GM10847 (cell line): ENCODE measurements around the gene TFEC.

ENCODE experiments used
- POLR2A ChIP-seq: IDR thresholded peaks from 2 replicates; pipeline ENCODE4 v1.6.1; 2011; ENCODE audit not compliant: insufficient read length; ENCODE audit errors: extremely low read depth

TFEC gene

GRCh38 chr7:115953592-115954255 is 76.8 kb downstream of the TFEC start:
- TF ChIP-seq POLR2A: no peak

GRCh38 chr7:115952832-115953231 is 77.7 kb downstream of the TFEC start:
- TF ChIP-seq POLR2A: no peak

GRCh38 chr7:115951547-115951946 is 79.0 kb downstream of the TFEC start:
- TF ChIP-seq POLR2A: no peak

- TF ChIP-seq POLR2A: no peak
These were observed 88.8 kb downstream of the TFEC start for GRCh38 chr7:115941703-115942268.

- no peak for TF ChIP-seq POLR2A
These were observed 90.0 kb downstream of the TFEC start for GRCh38 chr7:115940460-115941060.

GRCh38 chr7:115937960-115938359 is 92.6 kb downstream of the TFEC start:
- TF ChIP-seq POLR2A: no peak

GRCh38 chr7:115933471-115933870 is 97.1 kb downstream of the TFEC start:
- TF ChIP-seq POLR2A: no peak

- no peak for TF ChIP-seq POLR2A
These were observed 97.7 kb downstream of the TFEC start for GRCh38 chr7:115932880-115933279.

- no peak for TF ChIP-seq POLR2A
These were observed 106.2 kb downstream of the TFEC start for GRCh38 chr7:115924411-115924810.

GRCh38 chr7:115920367-115920766 is 110.2 kb downstream of the TFEC start:
- no peak for TF ChIP-seq POLR2A

- TF ChIP-seq POLR2A: no peak
These were observed 115.6 kb downstream of the TFEC start for GRCh38 chr7:115914951-115915350.

- no peak for TF ChIP-seq POLR2A
These were observed 119.1 kb downstream of the TFEC start for GRCh38 chr7:115911465-115911864.

- no peak for TF ChIP-seq POLR2A
These were observed 119.9 kb downstream of the TFEC start for GRCh38 chr7:115910541-115911164.

- TF ChIP-seq POLR2A: no peak
These were observed 123.8 kb downstream of the TFEC start for GRCh38 chr7:115906731-115907130.

- no peak for TF ChIP-seq POLR2A
These were observed 140.9 kb downstream of the TFEC start for GRCh38 chr7:115889669-115889984.

GRCh38 chr7:115888981-115889668 is 141.4 kb downstream of the TFEC start:
- no peak for TF ChIP-seq POLR2A
